Hematopoietic multipotent progenitor cell treated with erythropoietin and hydrocortisone succinate and interleukin-3 and kit ligand, for 17 days (in vitro differentiated cells): Measurements from ENCODE around the gene SVEP1.
"Not testable (repeated sequence)": the region's sequence is repeated elsewhere in the genome, so short reads cannot be mapped to it uniquely, and the experiment has no call there.

ENCODE experiments used
- DNase-seq: peaks from one replicate; pipeline ENCODE4 v3.0.0-alpha.2; 2015; ENCODE audit warnings: low spot score

Gene SVEP1

DNA sequence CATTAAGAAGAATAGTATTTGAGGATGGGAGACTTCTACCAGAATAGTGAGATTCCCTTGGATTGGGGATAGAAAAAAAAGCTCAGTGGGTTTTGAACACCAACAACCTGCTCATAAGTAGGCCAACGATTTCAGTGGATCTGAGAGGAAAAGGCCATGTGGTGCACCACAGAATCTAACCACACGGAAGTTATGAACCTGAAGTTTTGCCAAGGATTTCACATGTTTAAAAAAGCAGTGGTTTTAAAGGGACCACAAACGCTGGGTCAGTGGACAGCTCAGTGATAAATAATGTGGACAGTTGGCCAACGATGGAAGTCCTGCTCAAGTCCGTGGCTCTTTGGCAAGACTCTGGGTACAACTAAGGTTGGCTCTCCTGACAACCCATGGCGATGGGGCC is 134.6 kb downstream of the SVEP1 start:
- DNase-seq: no peak

DNA sequence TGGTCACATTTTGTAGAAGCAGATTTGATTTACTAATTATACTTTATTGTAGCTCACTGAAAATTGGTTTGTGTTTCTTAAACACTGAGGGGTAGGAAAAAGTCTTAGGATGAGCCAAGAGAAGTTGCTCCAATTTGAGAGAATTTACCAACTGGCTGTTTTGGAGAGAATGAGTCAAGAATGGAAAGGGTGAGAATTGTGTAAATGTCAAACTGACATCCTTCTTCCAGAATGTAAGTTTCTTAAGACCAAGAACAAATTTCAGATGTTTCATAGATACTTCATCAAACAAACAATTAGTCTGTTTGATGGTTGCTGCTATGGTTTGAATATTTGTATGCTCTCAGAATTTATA is 135.7 kb downstream of the SVEP1 start:
- DNase-seq: no peak

DNA sequence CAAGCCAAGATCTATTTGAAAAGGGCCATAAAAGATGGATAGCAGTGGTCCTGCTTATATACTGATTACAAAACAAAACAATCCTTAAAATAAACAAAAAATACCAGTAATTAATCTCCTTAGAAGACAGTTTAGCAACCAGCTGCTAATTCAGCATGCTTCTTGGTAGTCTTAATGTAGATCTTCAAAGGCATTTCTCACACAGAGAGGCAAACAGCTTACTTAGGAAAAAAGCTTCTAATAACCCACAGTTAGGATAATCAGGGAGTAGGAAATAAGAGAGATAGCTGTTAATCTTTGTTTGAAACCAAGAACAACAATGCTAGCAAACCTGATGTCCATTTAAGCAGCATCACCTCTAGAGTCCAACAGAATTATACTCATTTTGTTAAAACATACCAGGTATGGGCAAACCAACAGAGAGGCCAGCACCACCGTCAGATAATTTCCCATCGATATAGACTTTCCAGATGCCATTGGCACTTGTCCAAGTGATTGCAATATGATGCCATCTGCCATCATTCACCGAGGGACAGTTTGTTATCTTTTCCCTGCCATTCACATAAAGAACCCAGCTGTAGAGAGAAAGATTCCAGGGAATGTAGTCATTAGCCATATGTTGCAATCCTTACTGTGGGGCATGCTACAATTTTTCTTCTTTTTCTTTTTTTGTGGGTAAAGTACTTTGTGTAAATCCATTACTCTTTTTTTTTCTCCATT is 136.2 kb downstream of the SVEP1 start:
- no peak for DNase-seq

GRCh38 chr9:110440796-110441195 is 138.7 kb downstream of the SVEP1 start:
- DNase-seq: no peak

DNA sequence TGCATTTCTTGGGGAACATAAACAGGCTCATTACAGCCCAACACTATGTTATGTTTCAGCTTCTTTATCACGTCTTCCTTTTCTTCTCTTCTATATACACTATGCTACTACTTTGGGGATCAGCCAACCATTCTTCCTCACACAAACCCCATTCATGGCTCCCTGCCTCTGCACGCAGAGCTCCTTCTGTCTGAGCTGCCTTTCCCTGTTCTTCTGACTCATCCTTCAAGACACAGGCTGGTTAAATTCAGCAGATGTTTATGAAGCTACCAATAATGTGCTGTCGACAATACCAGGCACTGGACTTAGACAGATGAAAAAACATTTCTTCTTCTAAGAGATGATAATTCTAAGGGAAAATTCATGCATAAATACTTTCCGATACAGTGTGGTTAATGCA is 139.4 kb downstream of the SVEP1 start:
- DNase-seq: no peak

DNA sequence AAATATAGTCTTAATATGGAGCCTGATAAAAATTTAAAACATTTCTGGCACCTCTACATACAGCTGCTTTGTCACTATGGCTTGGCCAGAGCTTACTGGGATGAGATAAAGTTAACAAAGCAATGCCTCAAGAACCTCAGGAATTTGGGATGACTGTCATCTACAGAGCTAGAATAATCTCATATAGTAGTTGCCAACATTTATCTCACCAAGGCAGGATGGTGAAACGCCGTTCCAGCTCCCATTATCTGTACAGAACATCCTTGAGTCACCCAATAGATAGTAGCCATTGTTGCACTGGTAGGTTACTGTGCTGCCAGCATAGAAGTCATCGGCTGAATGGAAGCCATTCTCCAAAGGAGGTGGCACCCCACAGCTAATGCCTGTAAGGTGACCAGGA is 147.3 kb downstream of the SVEP1 start:
- no peak for DNase-seq

- DNase-seq: no peak
Measured at GRCh38 chr9:110429453-110429852, 150.1 kb downstream of the SVEP1 start.

- no peak for DNase-seq
Measured at GRCh38 chr9:110427497-110428104, 151.9 kb downstream of the SVEP1 start.

DNA sequence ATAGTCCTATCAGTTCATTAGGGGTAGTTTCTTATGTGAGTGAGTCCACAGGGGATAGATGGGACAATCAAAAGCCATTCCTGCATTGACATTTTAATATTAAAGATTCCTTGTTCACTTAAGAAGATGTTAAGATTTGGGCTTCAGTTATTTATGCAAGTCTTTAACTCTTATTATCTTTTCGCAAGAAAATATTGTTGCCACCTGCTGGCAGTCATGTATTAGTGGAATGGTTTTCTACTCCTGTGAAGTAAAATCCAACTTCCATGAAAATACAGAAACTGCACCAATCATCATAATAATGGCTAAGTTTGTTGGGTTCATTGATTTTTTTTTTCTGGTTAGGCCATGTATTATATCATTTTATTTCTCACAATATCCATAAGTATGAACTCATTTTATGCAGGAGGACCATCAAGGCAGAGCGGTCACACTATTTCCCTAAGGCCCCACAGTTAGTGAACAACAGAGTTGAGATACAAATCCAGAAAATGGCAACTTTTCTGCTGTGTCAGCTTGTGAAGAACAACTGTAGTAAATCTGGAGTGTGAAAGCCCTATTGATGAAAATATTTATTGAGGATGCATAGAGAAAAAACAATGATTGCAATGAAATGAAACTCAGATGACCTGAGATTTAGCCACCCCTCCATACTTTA is 153.4 kb downstream of the SVEP1 start:
- no peak for DNase-seq

DNA sequence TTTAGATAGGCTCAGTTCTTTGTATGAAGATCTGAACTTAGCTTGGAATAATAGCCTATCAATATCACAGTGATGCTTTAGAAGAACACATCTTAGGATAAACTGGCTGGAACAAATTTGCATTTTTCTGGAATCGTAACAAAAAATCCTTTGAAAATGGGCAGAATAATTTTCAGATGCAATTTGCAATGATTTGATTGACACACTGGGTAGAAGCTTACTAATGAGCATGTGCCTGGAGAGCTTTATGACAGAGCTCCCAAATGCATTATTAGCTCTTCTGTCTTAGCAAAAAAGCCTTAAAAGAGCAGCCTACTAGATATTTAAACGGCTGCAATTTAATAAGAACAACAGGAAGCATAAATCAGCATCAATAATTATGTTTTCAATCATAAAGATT is 165.1 kb downstream of the SVEP1 start:
- DNase-seq: no peak

DNA sequence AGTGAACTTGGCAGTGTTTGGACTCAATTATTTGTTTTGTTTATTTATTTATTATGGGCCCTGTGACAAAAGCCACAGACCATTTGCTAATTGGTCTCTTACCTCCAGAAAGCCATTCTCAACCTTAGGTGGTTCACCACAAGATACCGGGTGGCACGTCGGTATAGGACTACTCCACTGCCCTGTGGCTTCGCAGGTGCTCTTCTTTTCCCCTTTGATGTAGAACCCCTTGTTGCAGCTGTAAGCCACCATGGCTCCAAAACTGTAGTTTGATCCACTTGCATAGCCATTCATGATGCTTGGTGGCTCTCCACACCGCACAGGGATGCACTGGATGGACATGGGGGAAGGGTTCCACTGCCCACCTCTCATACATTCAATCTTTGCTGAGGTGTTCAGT is 168.6 kb downstream of the SVEP1 start:
- no peak for DNase-seq

- DNase-seq: no peak
Measured at GRCh38 chr9:110408598-110408997, 170.9 kb downstream of the SVEP1 start.

DNA sequence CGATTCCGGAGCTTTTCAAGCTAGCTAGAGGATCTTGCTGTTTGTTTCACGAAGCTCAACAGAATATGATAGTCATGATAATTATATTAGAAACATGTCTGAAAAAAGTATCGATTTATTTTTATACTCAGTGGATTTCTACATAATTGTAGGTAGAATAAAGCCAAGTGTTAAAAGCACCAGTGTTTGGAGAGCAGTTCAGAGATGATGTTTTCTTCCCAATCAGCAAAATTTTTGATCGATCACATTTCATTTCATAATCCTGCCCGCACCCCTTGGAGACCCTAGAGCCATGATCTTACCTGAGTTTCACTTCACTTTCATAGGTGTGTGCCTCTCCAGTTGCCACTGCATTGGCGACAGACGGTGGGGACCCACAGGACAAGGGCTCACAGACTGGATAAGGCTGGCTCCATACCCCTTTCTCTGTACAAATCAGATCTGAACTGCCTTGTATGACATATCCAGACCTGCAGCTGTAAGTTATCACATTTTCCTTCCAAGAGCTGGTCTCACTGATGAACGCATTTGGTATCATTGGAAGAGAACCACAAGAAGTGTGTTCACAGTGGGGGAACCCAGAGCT is 173.6 kb downstream of the SVEP1 start:
- no peak for DNase-seq

- no peak for DNase-seq
Measured at GRCh38 chr9:110404473-110404872, 175.1 kb downstream of the SVEP1 start.

DNA sequence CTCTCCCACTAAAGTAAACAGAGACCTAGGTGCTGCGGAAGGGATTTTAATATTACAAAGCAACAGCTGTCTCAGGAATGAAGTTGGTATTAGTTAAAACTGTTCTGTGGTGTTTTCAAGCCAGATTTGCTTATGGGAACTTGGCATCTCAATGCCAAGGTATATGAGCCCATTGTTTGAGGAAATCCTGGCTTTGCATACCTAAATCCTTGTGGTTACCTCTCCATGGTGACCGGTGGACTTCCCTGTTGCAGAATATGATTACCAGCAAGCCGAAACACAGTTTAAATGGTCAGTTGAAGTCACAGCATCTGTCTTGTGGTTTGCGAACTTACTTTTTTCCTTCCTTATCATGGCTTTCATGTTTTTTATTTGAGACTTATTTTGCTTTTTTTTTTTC is 179.6 kb downstream of the SVEP1 start:
- no peak for DNase-seq

DNA sequence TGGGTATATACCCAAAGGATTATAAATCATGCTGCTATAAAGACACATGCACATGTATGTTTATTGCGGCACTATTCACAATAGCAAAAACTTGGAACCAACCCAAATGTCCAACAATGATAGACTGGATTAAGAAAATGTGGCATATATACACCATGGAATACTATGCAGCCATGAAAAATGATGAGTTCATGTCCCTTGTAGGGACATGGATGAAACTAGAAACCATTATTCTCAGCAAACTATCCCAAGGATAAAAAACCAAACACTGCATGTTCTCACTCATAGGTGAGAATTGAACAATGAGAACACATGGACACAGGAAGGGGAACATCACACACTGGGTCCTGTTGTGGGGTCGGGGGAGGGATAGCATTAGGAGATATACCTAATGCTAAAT is 180.5 kb downstream of the SVEP1 start:
- not testable (repeated sequence) for DNase-seq

DNA sequence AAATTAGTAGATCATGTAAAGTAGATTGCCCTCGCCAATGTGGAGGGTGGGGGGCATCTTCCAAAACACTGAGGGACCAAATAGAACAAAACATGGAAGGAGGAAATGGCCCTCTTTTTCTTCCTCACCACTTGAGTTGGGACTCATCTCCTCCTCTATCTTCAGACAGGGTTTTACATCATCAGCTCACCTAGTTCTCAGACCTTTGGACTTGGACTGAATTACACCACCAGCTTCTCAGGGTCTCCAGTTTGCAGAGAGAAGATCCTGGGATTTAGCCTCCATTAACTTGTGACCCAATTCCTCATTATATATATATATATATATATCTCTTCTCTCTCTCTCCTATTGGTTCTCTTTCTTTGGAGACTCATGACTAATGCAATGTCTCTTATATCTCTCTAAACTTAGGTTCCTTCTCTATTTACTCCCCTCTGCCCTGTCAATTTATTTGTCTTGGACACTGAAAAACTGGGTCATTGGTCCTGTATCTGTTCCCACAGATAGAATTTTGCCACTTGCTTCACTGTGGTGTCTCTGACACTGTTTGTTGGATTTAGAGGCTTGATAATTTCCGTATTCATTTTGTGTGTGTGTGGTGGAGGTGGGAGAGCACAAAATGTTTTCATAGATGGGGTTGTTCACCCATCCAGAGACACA is 187.6 kb downstream of the SVEP1 start:
- DNase-seq: no peak

GRCh38 chr9:110389148-110389750 is 190.3 kb downstream of the SVEP1 start:
- no peak for DNase-seq

- no peak for DNase-seq
Measured at GRCh38 chr9:110383491-110383890, 196.1 kb downstream of the SVEP1 start.

GRCh38 chr9:110382731-110383130 is 196.8 kb downstream of the SVEP1 start:
- no peak for DNase-seq

- DNase-seq: peak; percentile 8
Measured at GRCh38 chr9:110371411-110372007, 208.0 kb downstream of the SVEP1 start.

GRCh38 chr9:110370315-110370714 is 209.2 kb downstream of the SVEP1 start:
- DNase-seq: no peak
